PC-3 (cell line): Measurements from ENCODE around the gene LMAN2L.

ENCODE experiments used
- CTCF ChIP-seq: fragments of 300-600 bp; sonication (generic); conservative IDR thresholded peaks from 2 replicates; pipeline ENCODE4 v1.5.1; 2017; ENCODE audit warnings: antibody characterized with exemption, low read depth, mild to moderate bottlenecking, low read length
- EZH2 ChIP-seq: fragments of 300-600 bp; sonication (generic); IDR thresholded peaks from one replicate; pipeline ENCODE4 v1.6.1; 2017; ENCODE audit warnings: antibody characterized with exemption, mild to moderate bottlenecking, low read length; ENCODE audit not compliant: unreplicated experiment

- no peak for TF ChIP-seq CTCF
- TF ChIP-seq EZH2 = no peak
These were observed 37.6 kb downstream of the LMAN2L start for GRCh38 chr2:96702098-96702785.
